Stimulated activated CD8-positive, alpha-beta memory T cell treated with anti-CD3 and anti-CD28 coated beads, Interleukin-4, amount 100 ng/mL, for 4 hours (primary cell): ENCODE measurements around the gene CHRNA5.

Experiments used
- DNase-seq, 2 donors: peaks; one replicate each; pipeline ENCODE4 v3.0.0-alpha.2; 2020; ENCODE audit warnings: low read depth in 2 of 2, low spot score in 1 of 2

CHRNA5 gene

DNA sequence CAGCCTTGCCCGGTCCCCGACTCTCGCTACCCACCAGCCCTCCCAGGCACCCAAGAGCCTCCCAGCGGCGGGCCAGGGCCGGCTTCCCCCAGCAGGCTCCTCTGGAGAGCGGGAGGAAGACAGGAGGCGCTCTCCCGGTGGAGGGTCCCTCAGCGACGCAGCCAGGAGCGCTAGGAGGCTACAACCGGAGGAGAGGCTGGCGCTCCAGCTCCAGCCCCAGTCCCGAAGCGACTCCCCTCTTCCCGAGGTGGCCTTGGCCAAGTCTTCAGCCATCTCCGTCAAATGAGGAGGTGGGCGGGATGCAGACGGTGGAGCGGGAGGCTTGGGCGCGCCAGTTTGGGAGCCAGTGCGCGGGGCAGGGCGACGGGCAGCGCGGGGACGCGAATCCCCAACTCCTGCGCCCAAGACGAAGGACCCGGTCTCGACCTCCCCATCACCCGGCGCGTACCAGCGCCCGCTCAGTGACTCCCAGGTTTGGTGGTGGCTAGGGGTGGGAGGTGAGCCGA, 54.8 kb downstream of the CHRNA5 start:
- no peak for DNase-seq

DNA sequence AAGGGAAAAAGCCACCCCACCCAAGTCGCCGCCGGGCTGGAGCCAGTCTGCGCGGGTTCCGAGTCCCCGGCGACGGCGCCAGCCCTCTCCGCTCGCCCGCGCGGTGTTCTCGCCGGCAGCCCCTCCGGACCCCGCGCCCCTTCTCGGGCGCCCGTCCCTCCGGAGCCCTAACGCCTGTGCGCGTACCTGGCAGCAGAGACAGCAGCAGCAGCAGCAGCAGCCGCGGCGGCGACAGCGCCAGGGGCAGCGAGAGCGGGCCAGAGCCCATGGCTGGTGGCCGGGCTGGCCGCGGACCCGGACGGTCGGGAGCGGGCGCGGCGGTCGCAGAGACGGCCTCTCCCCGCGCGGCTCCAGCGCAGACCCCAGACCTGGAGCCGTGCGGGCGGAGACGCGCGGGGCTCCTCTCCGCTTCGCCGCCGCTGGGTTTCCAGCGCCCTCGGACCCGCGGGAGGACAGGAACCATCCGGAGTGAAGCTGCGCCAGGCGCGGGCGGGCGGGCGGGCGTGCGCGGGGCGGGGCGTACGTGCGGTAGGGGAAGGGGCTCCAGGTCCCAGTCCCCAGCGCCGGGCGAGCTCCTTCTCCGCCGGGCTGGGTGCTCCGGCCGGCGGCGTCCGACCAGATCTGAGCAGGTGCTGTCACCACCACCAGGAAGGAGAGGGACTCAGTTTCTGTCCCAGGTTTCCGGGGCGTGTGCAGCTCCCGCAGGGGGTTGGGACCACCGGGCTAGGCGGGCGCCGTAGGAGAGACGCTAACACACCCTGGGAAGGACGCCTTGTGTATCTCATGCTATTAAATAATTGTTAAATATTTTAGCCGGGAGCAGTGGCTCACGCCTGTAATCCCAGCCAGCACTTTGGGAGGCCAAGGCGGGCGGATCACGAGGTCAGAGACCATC, 55.5 kb downstream of the CHRNA5 start, which contains the start of gene CHRNA3:
Gene CHRNA3, minus strand, starts transcription at position 470 of the 895 bp plus-strand sequence. Its CDS starts 202 bp downstream, at position 268.
- no peak for DNase-seq

DNA sequence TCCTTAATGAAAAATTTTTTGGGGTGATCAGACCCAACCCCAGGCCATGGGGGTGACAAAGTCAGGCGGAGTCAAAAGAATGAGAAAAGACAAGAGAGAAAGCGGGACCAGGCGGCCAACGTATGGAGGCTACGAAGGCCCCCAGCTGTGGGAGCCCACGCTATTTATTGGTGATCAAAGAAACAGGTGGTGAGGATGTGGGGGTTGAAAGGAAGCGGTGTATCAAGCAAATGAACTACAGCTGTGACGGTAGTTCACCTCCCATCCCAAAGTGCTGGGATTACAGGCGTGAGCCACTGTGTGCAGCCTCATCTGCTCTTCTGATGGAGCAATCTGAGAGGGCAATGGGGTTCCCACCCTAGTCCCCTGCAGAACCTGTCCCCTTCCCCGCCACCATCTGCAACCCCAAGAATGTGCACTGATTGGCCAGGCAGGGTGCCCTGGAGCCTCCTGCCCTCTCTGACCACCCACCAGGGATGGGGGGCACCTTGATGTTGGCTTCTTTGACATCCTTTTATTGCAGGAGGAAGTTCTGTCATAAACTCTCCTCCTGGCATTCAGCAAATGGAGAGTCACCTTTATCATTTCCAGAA, 56.6 kb downstream of the CHRNA5 start:
- no peak for DNase-seq

DNA sequence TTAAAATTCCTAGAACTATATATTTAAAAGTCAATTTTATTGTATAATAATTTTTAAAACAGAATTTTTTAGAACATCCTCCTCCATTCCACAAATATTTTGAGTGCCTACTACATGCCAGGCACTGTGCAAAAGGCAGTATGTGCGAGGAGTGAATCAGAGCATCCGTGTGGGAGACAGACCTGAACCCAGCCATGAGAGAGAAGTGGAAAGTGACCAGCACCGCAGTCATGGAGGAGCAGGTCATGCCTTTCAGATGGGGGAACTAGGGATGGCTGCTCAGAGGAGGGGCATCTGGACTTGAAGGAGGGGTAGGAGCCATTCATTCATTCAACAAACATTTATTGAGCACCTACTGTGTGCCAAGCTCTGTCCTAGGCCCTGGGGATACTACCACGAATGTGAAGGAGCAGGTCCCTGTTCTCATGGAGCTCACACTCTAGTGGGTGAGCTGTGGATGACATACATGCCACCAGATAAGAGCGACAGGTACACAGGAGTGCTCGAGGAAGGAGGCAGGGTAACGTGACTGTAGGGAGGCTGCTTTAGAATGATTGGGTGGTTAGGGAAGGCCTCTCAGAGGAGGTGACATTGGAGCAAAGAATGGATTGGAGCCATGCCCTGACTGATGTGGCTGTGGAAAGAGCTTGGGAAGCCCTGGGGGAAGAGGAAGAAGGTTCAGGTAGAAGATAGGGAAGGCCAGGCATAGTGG, 58.6 kb downstream of the CHRNA5 start:
- no peak for DNase-seq

- no peak for DNase-seq
Measured at GRCh38 chr15:78624651-78625590, 59.6 kb downstream of the CHRNA5 start.

DNA sequence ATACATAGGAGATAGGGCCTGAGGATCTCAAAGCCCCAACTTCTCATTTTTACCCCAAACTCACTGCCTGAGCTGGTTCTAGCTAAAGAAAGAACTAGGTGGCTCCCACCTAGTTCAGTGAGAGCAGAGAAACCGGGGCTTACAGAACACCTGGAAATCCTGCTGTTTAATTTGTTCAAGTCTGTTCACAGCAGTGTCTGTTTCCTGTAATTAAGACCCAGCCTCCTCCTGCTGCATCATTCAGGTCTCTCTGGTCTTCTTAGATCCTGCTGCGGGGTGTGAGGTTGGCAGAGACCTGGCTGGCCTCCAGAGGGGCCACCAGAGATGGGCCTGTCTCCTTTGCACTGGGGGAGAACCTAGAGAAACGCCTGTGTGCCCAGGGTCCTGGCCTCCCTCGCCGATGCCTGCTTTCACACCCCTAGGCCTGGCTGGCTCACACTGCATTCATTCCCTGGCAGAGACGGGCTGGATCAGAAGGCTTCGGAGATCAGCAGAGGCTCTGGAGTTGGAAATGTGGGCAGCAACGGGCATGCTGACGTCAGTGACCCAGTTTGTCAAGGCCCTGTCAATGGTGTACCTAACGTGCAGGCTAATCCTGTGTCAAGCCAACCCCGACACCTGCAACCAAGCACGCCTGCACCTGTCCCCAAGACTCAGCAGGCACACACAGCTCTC, 60.4 kb downstream of the CHRNA5 start:
- DNase-seq = no peak

- no peak for DNase-seq
Measured at GRCh38 chr15:78626381-78626995, 61.2 kb downstream of the CHRNA5 start.

GRCh38 chr15:78627348-78627747, 62.0 kb downstream of the CHRNA5 start:
- no peak for DNase-seq

DNA sequence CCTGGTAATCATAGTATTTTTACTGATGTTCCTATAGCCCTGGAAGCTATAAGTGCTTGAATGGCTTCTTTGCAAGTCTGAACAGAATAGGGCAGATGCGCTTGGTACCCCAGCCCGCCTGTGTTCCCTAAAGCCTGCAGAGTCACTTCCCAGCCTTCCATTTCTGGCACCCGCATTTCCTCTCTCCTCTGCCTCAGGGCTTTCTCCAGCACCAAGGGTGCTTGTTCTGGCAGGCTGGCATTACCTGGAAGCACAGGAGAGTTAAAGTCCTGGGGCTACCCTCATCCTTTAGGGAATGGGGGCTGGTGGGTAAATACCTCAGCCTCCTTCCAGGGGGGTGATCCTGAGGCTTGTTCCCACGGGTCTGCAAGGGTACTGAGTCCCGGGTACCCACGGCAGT, 62.9 kb downstream of the CHRNA5 start:
- no peak for DNase-seq

GRCh38 chr15:78629031-78629715, 63.9 kb downstream of the CHRNA5 start:
- no peak for DNase-seq

DNA sequence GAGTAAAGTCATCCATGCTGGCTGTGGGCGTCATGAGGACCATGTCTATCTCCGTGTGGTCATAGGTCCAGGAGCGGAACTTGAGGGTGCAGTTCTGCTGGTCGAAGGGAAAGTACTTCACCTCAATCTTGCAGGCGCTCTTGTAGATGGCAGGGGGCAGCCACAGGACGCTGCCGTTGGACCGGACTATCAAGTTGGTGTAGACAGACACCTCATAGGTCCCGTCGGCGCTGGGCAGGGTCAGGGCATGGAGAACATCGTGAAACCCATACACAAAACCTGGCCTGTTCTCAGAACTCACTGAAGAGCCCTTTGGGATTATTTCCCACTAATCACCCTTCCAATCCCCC, 64.4 kb downstream of the CHRNA5 start:
- DNase-seq = no peak

GRCh38 chr15:78630886-78631633, 65.7 kb downstream of the CHRNA5 start:
- DNase-seq = no peak

GRCh38 chr15:78633348-78633747, 68.0 kb downstream of the CHRNA5 start:
- DNase-seq = no peak

- DNase-seq = no peak
Measured at GRCh38 chr15:78634210-78635145, 69.2 kb downstream of the CHRNA5 start.

- no peak for DNase-seq
Measured at GRCh38 chr15:78635346-78635745, 70.0 kb downstream of the CHRNA5 start.

DNA sequence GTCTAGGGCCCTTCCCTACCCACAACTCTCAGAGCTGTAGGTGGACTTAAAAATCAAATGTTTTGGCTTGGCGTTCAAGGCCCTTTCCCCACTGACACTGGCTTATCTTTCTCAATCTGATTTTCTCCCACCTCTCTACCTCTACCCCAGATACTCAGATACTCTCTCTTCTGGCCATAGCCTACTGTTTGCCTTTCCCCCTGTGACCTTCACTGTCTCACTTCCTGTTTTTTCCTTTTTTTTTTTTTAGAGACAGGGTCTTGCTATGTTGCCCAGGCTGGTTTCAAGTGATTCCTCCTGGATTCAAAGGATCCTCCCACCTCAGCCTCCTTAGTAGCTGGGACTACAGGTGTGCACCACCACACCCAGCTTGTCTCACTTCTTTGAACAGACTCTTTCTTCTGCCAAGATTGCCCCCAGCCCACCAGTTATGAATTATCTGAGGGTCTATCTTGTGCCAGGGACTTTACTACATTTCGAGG, 71.1 kb downstream of the CHRNA5 start:
- no peak for DNase-seq

DNA sequence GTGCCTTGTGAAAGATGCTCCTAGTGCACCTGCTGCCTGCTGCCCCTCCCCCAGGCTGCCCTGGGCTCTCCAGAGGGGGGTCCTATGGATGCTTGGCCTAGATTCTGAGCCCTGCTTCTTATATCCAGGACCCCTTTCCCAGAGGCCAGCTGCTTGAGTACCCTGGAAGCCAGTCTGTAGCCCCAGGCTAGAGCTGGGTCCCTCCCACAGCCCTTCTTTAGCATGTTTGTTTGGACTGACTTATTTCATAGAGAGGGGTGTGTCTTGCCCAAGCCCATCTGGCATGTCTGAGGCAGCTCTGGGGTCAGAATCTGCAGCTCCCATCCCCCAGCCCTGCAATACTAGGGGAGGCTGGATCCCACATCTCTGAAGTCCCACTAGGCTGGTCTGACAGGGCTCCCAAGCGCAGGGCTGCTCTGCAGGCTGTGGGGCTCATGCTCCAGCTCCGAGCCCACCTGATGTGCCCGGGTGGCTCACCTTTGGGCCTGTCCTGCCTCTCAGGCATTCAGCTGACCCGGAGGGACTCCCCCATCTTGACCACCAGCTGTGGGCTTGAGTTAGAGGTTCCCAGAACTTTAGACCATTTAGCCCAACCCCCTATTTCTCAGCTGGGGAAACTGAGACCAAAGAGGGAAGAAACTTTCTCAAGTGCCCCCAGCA, 72.6 kb downstream of the CHRNA5 start:
- DNase-seq = no peak
